Liver (tissue), 3 donors: ENCODE results near the gene IRAK2.

Experiments used
- EGR1 ChIP-seq, 2 donors: IDR thresholded peaks; 2 replicates each; pipeline ENCODE4 v1.6.1; 2016 to 2018; ENCODE audit warnings: antibody characterized with exemption in 2 of 2, low read depth in 2 of 2
- GABPA ChIP-seq, 2 donors: IDR thresholded peaks in 1 of 2; conservative IDR thresholded peaks in 1 of 2; 2 replicates each; pipeline ENCODE4 v1.6.1; 2016; ENCODE audit warnings: antibody characterized with exemption in 2 of 2, mild to moderate bottlenecking in 1 of 2, moderate library complexity in 1 of 2
- HNF4G ChIP-seq: IDR thresholded peaks from 2 replicates; pipeline ENCODE4 v1.6.1; 2016; ENCODE audit warnings: antibody characterized with exemption
- JUND ChIP-seq, 2 donors: IDR thresholded peaks; 2 replicates each; pipeline ENCODE4 v1.6.1; 2016; ENCODE audit warnings: antibody characterized with exemption in 2 of 2
- RAD21 ChIP-seq, 2 donors: IDR thresholded peaks; 2 replicates each; pipeline ENCODE4 v1.6.1; 2016; ENCODE audit warnings: antibody characterized with exemption in 2 of 2, mild to moderate bottlenecking in 2 of 2
- SP1 ChIP-seq: IDR thresholded peaks from 2 replicates; pipeline ENCODE4 v1.6.1; 2018; ENCODE audit warnings: antibody characterized with exemption, mild to moderate bottlenecking
- TAF1 ChIP-seq: conservative IDR thresholded peaks from 2 replicates; pipeline ENCODE4 v1.6.1; 2016; ENCODE audit warnings: antibody characterized with exemption, mild to moderate bottlenecking
- YY1 ChIP-seq: IDR thresholded peaks from 2 replicates; pipeline ENCODE4 v1.6.1; 2016; ENCODE audit warnings: antibody characterized with exemption, mild to moderate bottlenecking
- TF ChIP-seq, protein P1 (sequence below): fragments of 150-350 bp; IDR thresholded peaks from 2 replicates; pipeline ENCODE4 v1.5.1; 2017; ENCODE audit warnings: improper control_type of control experiment, low read depth, low read length; ENCODE audit not compliant: missing input control
- TF ChIP-seq, protein P2 (sequence below): IDR thresholded peaks from 2 replicates; pipeline ENCODE4 v1.6.1; 2016; ENCODE audit warnings: antibody characterized with exemption, mild to moderate bottlenecking
- TF ChIP-seq, protein P3 (sequence below): IDR thresholded peaks from 2 replicates; pipeline ENCODE4 v1.6.1; 2016; ENCODE audit warnings: antibody characterized with exemption
- TF ChIP-seq, protein P4 (sequence below): IDR thresholded peaks from 2 replicates; pipeline ENCODE4 v1.6.1; 2016; ENCODE audit warnings: antibody characterized with exemption
- TF ChIP-seq, protein P5 (sequence below): IDR thresholded peaks from 2 replicates; pipeline ENCODE4 v1.6.1; 2016; ENCODE audit warnings: antibody characterized with exemption
- donor health status: healthy.
- donor health status: healthy.

- TF ChIP-seq EGR1 (IDR thresholded peaks at IDR 0.05; ENCODE audit: low read depth in 2 of 2) (no peak), YY1 (no peak), GABPA (IDR thresholded peaks at IDR 0.05 in 1 of 2, conservative IDR thresholded peaks at IDR 0.05 in 1 of 2) (no peak), RAD21 (IDR thresholded peaks at IDR 0.05) (no peak), SP1 (no peak), TAF1 (no peak), JUND (IDR thresholded peaks at IDR 0.05) (no peak), HNF4G (no peak)
- TF ChIP-seq, protein P1, sequence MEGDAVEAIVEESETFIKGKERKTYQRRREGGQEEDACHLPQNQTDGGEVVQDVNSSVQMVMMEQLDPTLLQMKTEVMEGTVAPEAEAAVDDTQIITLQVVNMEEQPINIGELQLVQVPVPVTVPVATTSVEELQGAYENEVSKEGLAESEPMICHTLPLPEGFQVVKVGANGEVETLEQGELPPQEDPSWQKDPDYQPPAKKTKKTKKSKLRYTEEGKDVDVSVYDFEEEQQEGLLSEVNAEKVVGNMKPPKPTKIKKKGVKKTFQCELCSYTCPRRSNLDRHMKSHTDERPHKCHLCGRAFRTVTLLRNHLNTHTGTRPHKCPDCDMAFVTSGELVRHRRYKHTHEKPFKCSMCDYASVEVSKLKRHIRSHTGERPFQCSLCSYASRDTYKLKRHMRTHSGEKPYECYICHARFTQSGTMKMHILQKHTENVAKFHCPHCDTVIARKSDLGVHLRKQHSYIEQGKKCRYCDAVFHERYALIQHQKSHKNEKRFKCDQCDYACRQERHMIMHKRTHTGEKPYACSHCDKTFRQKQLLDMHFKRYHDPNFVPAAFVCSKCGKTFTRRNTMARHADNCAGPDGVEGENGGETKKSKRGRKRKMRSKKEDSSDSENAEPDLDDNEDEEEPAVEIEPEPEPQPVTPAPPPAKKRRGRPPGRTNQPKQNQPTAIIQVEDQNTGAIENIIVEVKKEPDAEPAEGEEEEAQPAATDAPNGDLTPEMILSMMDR = no peak
- TF ChIP-seq, protein P2, sequence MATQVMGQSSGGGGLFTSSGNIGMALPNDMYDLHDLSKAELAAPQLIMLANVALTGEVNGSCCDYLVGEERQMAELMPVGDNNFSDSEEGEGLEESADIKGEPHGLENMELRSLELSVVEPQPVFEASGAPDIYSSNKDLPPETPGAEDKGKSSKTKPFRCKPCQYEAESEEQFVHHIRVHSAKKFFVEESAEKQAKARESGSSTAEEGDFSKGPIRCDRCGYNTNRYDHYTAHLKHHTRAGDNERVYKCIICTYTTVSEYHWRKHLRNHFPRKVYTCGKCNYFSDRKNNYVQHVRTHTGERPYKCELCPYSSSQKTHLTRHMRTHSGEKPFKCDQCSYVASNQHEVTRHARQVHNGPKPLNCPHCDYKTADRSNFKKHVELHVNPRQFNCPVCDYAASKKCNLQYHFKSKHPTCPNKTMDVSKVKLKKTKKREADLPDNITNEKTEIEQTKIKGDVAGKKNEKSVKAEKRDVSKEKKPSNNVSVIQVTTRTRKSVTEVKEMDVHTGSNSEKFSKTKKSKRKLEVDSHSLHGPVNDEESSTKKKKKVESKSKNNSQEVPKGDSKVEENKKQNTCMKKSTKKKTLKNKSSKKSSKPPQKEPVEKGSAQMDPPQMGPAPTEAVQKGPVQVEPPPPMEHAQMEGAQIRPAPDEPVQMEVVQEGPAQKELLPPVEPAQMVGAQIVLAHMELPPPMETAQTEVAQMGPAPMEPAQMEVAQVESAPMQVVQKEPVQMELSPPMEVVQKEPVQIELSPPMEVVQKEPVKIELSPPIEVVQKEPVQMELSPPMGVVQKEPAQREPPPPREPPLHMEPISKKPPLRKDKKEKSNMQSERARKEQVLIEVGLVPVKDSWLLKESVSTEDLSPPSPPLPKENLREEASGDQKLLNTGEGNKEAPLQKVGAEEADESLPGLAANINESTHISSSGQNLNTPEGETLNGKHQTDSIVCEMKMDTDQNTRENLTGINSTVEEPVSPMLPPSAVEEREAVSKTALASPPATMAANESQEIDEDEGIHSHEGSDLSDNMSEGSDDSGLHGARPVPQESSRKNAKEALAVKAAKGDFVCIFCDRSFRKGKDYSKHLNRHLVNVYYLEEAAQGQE = no peak
- TF ChIP-seq, protein P3, sequence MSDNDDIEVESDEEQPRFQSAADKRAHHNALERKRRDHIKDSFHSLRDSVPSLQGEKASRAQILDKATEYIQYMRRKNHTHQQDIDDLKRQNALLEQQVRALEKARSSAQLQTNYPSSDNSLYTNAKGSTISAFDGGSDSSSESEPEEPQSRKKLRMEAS = no peak
- TF ChIP-seq, protein P4, sequence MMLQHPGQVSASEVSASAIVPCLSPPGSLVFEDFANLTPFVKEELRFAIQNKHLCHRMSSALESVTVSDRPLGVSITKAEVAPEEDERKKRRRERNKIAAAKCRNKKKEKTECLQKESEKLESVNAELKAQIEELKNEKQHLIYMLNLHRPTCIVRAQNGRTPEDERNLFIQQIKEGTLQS = no peak
- TF ChIP-seq, protein P5, sequence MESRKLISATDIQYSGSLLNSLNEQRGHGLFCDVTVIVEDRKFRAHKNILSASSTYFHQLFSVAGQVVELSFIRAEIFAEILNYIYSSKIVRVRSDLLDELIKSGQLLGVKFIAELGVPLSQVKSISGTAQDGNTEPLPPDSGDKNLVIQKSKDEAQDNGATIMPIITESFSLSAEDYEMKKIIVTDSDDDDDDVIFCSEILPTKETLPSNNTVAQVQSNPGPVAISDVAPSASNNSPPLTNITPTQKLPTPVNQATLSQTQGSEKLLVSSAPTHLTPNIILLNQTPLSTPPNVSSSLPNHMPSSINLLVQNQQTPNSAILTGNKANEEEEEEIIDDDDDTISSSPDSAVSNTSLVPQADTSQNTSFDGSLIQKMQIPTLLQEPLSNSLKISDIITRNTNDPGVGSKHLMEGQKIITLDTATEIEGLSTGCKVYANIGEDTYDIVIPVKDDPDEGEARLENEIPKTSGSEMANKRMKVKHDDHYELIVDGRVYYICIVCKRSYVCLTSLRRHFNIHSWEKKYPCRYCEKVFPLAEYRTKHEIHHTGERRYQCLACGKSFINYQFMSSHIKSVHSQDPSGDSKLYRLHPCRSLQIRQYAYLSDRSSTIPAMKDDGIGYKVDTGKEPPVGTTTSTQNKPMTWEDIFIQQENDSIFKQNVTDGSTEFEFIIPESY = no peak
Observed at GRCh38 chr3:10196389-10197052, 31.8 kb downstream of the IRAK2 start.
